ENCODE results near the gene ACBD3. TPM values are rescaled to one million over a fixed set of nuclear protein-coding genes. Genes with fewer than 3 reads are reported as not detected.
"Not testable (repeated sequence)": the region's sequence is repeated elsewhere in the genome, so short reads cannot be mapped to it uniquely, and the experiment has no call there.

The ACBD3 gene
- total and polyA plus RNA-seq, 5 donors = 9.5 to 38.4 (median 26.4) TPM

DNA sequence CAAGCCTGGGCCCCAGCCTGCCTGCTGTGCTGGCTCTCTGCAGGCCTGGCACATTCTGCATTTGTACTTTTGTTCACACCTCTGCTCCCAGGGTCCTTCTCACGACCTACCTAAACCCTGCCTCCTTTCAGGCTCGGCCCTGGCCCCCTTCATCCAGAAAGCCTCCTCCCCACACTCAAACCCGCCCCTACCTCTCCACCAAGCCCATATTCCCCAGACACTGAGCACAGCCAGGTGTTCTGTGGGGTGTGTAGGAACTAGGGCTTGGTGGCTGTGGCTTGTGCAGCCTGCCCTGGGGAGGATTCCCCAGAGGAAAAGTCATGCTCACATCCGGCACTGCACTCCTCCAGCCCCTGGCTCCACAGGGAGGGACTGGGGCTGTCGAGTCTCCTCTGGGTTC lies 28.7 kb upstream of the ACBD3 start:
- no peaks in the 10 kb centered on the region for H3K9me3 ChIP-seq (ENCODE audit: control insufficient read depth, low read length)
- H3K4me3 ChIP-seq (ENCODE audit: low read length) = no peak overlapping the region
- WGBS = 57% methylated on average over 5 of the region's 5 CpGs
- H3K27ac ChIP-seq (ENCODE audit: low read length) = no peak overlapping the region
- no peak for DNase-seq
- intact Hi-C loops (cut with DNase I) = no loop called here
- H3K27me3 ChIP-seq (ENCODE audit: control insufficient read depth, insufficient read depth) = no peaks in the 10 kb centered on the region
- no peaks in the 10 kb centered on the region for H3K4me1 ChIP-seq (ENCODE audit: control insufficient read depth, insufficient read depth, low read length)
- ATAC-seq = no peak

DNA sequence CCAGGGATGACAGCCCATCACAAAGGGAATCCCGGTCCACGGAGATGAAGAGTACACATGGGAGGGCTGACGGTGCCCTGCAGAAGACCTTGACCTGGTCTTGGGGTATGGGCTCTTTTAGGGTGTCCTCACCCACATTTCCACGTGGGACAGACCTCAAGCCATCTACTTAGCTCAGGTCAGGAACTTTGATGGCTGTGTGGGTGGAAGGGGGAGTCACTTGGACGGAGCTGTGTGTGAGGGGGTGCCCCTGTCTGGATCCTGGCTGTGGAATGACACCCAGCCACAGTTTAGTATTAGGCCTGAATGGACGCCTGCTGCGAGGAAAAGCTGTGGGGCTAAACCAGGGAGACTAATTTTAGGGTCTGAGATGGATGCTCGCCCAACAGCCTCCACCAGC lies 26.0 kb upstream of the ACBD3 start:
- Histone ChIP-seq H3K4me1 (ENCODE audit: control insufficient read depth, insufficient read depth, low read length) (no peaks in the 10 kb centered on the region), H3K4me3 (ENCODE audit: low read length) (no peak overlapping the region), H3K27me3 (ENCODE audit: control insufficient read depth, insufficient read depth) (no peaks in the 10 kb centered on the region), H3K9me3 (ENCODE audit: control insufficient read depth, low read length) (no peaks in the 10 kb centered on the region), H3K27ac (ENCODE audit: low read length) (no peak overlapping the region)
- 84% methylated on average over 8 of the region's 8 CpGs for WGBS
- intact Hi-C loops (cut with DNase I) = no loop called here
- ATAC-seq (no peak), DNase-seq (no peak)

DNA sequence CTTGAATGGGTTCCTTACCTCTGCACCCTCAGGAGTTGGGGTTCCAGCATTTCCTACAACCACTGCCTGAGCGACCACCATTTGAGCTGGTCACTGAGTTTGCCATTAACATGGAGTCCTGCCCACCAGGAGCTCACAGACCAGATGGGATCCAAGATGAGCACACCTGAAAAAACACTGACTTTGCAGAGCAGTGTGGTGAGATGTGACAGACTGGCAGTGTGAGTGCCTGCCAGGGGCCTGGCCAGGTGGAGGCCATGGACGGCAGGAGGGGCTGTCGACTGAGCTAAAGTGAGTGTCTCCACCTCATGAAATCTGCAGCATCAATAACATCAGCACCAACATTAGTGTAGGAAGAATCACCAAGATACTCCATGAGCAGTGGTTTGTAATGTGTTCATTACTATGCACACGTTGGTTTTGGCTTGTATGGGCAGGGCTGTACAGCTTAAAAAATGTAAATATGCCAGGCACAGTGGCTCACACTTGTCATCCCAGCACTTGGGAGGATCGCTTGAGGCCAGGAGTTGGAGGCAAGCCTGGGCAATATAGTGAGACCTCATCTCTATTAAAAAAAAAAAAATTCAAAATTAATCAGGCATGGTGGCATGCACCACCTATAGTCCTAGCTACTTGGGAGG lies 24.8 kb upstream of the ACBD3 start:
- ATAC-seq (no peak), DNase-seq (no peak)
- intact Hi-C loops (cut with DNase I) = no loop called here
- Histone ChIP-seq H3K27ac (ENCODE audit: low read length) (no peak overlapping the region), H3K9me3 (ENCODE audit: control insufficient read depth, low read length) (no peaks in the 10 kb centered on the region), H3K27me3 (ENCODE audit: control insufficient read depth, insufficient read depth) (no peaks in the 10 kb centered on the region), H3K4me1 (ENCODE audit: control insufficient read depth, insufficient read depth, low read length) (no peaks in the 10 kb centered on the region), H3K4me3 (ENCODE audit: low read length) (no peak overlapping the region)
- 70% methylated on average over 5 of the region's 5 CpGs for WGBS

- H3K9me3 ChIP-seq (ENCODE audit: control insufficient read depth, low read length) = no peaks in the 10 kb centered on the region
- intact Hi-C loops (cut with DNase I) = no loop called here
- no peak overlapping the region for H3K4me3 ChIP-seq (ENCODE audit: low read length)
- 59% methylated on average over 7 of the region's 7 CpGs for WGBS
- ATAC-seq = no peak
- H3K27ac ChIP-seq (ENCODE audit: low read length) = no peak overlapping the region
- H3K4me1 ChIP-seq (ENCODE audit: control insufficient read depth, insufficient read depth, low read length) = no peaks in the 10 kb centered on the region
- DNase-seq = no peak
- no peaks in the 10 kb centered on the region for H3K27me3 ChIP-seq (ENCODE audit: control insufficient read depth, insufficient read depth)
Observed at GRCh38 chr1:226210571-226211176, 24.1 kb upstream of the ACBD3 start.

DNA sequence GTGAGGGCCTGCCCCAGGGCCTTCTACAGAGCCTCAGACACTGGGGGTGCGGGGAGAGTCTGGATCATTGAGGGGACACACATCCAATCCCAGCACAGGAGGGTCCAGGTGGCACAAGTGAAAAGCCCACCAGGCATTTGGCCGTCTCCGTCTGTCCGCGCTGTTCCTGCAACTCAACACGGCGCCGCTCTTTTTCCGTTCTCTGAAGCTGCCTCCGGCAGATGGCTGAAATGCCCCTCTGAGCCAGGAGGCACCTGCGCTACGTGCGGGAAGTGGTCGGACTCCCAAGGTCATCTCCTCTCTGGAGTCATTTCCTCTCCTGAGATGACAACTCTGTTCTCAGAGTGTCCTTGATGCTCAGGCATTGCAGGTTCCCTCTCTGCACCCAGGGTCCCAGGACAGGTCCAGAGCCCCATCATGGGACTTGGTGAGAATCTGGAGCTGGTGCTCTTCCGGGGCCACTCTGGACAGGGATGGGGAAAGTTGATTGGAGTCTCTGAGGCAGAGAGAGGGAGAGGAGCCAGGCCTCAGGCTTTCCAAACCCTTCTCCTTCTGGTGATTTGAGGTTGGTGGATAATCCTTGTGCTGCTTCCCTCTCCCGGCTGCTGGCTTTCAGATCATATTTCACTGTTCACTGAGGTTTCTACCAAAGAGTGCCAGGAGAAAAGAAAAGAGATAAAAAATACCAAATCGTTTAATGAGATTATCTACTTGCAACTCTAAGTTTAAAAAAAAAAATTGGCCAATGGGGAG lies 22.9 kb upstream of the ACBD3 start:
- intact Hi-C loops (cut with DNase I) = no loop called here
- Histone ChIP-seq H3K4me1 (ENCODE audit: control insufficient read depth, insufficient read depth, low read length) (no peaks in the 10 kb centered on the region), H3K9me3 (ENCODE audit: control insufficient read depth, low read length) (no peaks in the 10 kb centered on the region), H3K27me3 (ENCODE audit: control insufficient read depth, insufficient read depth) (no peaks in the 10 kb centered on the region), H3K27ac (ENCODE audit: low read length) (no peak overlapping the region), H3K4me3 (ENCODE audit: low read length) (no peak overlapping the region)
- WGBS = 75% methylated on average over 17 of the region's 17 CpGs
- DNase-seq (no peak), ATAC-seq (no peak)

DNA sequence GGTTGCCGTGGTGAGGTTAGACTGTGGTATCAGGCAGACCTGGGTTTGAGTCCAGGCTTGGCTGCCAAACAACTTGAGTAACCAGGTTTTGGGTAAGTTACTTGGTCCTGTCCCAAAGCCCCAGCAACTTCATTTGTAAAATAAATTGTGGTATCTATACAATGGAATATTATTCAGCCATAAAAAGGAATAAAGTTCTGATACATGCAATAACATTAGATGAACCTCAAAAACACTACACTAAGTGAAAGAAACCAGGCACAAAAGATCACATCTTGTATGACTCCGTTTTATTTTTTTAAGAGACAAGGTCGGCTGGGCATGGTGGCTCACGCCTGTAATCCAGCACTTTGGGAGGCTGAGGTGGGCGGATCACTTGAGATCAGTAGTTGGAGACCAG lies 20.5 kb upstream of the ACBD3 start:
- no peak for ATAC-seq
- Histone ChIP-seq H3K27ac (ENCODE audit: low read length) (no peak overlapping the region), H3K4me1 (ENCODE audit: control insufficient read depth, insufficient read depth, low read length) (no peaks in the 10 kb centered on the region), H3K4me3 (ENCODE audit: low read length) (no peak overlapping the region), H3K27me3 (ENCODE audit: control insufficient read depth, insufficient read depth) (no peaks in the 10 kb centered on the region), H3K9me3 (ENCODE audit: control insufficient read depth, low read length) (no peaks in the 10 kb centered on the region)
- intact Hi-C loops (cut with DNase I) = no loop called here
- DNase-seq = no peak
- 92% methylated on average over 5 of the region's 5 CpGs for WGBS

DNA sequence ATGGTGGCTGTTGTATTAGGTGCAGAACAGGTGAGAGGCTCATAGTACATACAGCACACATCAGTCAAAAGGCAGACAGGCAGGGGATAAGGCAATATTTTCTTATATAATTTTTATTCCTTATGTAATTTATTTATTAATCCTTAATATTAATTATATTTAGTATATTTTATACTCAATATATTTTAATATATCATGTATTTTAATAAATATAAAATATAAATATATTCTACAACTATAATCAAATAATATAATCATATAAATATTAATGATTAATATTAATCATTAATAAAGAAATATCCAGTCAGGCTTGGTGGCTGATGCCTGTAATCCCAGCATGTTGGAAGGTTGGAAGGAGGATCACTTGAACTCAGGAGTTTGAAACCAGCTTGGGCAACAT lies 17.7 kb upstream of the ACBD3 start:
- Histone ChIP-seq H3K4me3 (ENCODE audit: low read length) (no peak overlapping the region), H3K27me3 (ENCODE audit: control insufficient read depth, insufficient read depth) (no peaks in the 10 kb centered on the region), H3K27ac (ENCODE audit: low read length) (no peak overlapping the region), H3K9me3 (ENCODE audit: control insufficient read depth, low read length) (no peaks in the 10 kb centered on the region), H3K4me1 (ENCODE audit: control insufficient read depth, insufficient read depth, low read length) (no peaks in the 10 kb centered on the region)
- ATAC-seq (no peak), DNase-seq (no peak)
- intact Hi-C loops (cut with DNase I) = no loop called here

DNA sequence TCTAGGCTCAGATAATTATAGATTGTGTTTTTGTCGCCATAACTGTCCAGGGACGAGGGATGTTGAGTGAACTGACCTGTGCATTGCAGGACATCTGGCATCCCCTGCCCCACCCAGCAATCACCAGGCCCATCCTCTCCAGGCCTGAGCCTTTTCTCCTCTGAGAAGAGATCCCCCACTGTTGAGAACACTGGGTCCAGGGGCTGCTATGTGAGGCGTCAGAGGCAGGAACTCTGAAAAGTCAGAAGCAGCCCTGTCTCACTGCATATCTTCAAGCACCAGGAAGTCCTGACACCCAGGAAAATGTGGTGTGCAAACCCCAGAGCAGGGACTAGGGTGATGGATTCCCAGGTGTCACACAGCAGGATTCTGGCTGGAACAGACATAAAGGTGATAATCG lies 17.1 kb upstream of the ACBD3 start:
- Histone ChIP-seq H3K27ac (ENCODE audit: low read length) (no peak overlapping the region), H3K4me1 (ENCODE audit: control insufficient read depth, insufficient read depth, low read length) (no peaks in the 10 kb centered on the region), H3K27me3 (ENCODE audit: control insufficient read depth, insufficient read depth) (no peaks in the 10 kb centered on the region), H3K9me3 (ENCODE audit: control insufficient read depth, low read length) (no peaks in the 10 kb centered on the region), H3K4me3 (ENCODE audit: low read length) (no peak overlapping the region)
- ATAC-seq (no peak), DNase-seq (no peak)
- 74% methylated on average over 4 of the region's 4 CpGs for WGBS
- intact Hi-C loops (cut with DNase I) = no loop called here

DNA sequence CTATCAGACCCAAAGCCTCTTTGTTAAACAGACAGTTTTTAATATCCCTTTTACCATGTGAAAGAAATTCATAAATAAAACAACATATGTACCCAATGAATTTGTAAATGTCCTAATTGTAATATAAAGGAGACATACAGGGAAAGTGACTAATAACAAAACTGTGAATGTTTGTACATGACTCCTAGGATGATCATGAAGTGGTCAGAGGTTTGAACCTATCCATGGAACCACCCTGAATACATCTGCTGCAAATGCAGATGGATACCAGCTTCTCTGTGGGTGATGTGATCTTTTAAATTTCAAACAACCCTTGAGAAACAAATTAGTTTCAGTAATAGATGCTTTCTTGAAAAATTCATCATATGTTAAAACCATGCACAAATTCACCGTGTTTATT lies 16.7 kb upstream of the ACBD3 start:
- Histone ChIP-seq H3K27ac (ENCODE audit: low read length) (no peak overlapping the region), H3K27me3 (ENCODE audit: control insufficient read depth, insufficient read depth) (no peaks in the 10 kb centered on the region), H3K4me3 (ENCODE audit: low read length) (no peak overlapping the region), H3K9me3 (ENCODE audit: control insufficient read depth, low read length) (no peaks in the 10 kb centered on the region), H3K4me1 (ENCODE audit: control insufficient read depth, insufficient read depth, low read length) (no peaks in the 10 kb centered on the region)
- WGBS = 72% methylated on average over 1 of the region's 1 CpG
- intact Hi-C loops (cut with DNase I) = no loop called here
- ATAC-seq = no peak
- no peak for DNase-seq

DNA sequence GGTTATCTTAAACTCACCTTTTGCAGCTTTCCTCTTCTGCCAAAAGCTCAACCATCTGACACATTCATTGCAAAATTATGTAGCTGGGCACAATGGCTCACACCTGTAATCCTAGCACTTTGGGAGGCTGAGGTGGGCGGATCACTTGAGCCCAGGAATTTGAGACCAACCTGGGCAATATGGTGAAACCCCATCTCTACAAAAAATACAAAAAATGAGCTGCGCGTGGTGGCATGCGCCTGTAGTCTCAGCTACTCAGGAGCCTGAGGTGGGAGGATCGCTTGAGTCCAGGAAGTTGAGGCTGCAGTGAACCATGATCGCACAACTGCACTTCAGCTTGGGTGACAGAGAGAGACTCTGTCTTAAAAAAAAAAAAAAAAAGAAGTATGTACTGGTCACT lies 16.1 kb upstream of the ACBD3 start:
- DNase-seq; intact Hi-C loops (cut with DNase I); ATAC-seq; H3K9me3 ChIP-seq (ENCODE audit: control insufficient read depth, low read length); H3K27ac ChIP-seq (ENCODE audit: low read length); H3K27me3 ChIP-seq (ENCODE audit: control insufficient read depth, insufficient read depth); H3K4me1 ChIP-seq (ENCODE audit: control insufficient read depth, insufficient read depth, low read length); H3K4me3 ChIP-seq (ENCODE audit: low read length): not testable (repeated sequence)
- 88% methylated on average over 6 of the region's 6 CpGs for WGBS

DNA sequence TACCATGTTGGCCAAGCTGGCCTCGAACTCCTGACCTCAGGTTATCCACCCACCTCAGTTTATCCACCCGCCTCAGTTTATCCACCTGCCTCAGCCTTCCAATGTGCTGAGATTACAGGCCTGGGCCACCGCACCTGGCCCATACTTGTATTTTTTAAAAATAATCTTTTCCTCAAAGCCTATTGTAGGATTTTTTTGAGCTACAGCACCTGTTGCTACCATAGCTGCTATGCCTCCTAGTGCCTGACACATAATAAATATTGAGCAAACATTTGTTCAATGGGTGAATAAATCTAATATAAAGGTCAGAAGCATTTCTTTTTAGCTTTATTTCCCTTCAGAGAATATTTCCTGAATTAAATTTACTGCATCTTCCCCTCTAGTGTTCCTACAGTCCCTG lies 15.7 kb upstream of the ACBD3 start:
- H3K4me3 ChIP-seq (ENCODE audit: low read length) = no peak overlapping the region
- no peaks in the 10 kb centered on the region for H3K27me3 ChIP-seq (ENCODE audit: control insufficient read depth, insufficient read depth)
- no peak overlapping the region for H3K27ac ChIP-seq (ENCODE audit: low read length)
- intact Hi-C loops (cut with DNase I) = no loop called here
- ATAC-seq = no peak
- no peaks in the 10 kb centered on the region for H3K4me1 ChIP-seq (ENCODE audit: control insufficient read depth, insufficient read depth, low read length)
- no peak for DNase-seq
- WGBS = 95% methylated on average over 3 of the region's 3 CpGs
- H3K9me3 ChIP-seq (ENCODE audit: control insufficient read depth, low read length) = no peaks in the 10 kb centered on the region
